GM18907 (cell line): Measurements from ENCODE around the gene SMIM11.

ENCODE experiments used
- ATAC-seq: cut with Tn5 transposase; IDR thresholded peaks from one replicate; pipeline ENCODE4 v1.9.1; 2021; ENCODE audit warnings: mild to moderate bottlenecking, moderate library complexity; ENCODE audit not compliant: unreplicated experiment

Gene SMIM11

GRCh38 chr21:34374940-34375618 lies at the start of gene SMIM11:
Gene SMIM11, plus strand, starts transcription at chr21:34375507. Its CDS starts 3,998 bp downstream, at chr21:34379505.
- ATAC-seq: peak; percentile 92

- ATAC-seq: no peak
These were observed 45.3 kb upstream of the SMIM11 start for GRCh38 chr21:34330055-34330454.

GRCh38 chr21:34331726-34332125 lies 43.6 kb upstream of the SMIM11 start:
- ATAC-seq: no peak

- no peak for ATAC-seq
These were observed 43.0 kb upstream of the SMIM11 start for GRCh38 chr21:34332347-34332746.

GRCh38 chr21:34333121-34333739 lies 42.1 kb upstream of the SMIM11 start:
- ATAC-seq: no peak

GRCh38 chr21:34335316-34335715 lies 40.0 kb upstream of the SMIM11 start:
- no peak for ATAC-seq

- no peak for ATAC-seq
These were observed 39.1 kb upstream of the SMIM11 start for GRCh38 chr21:34336245-34336644.

GRCh38 chr21:34336756-34337391 lies 38.4 kb upstream of the SMIM11 start:
- ATAC-seq: no peak

- ATAC-seq: no peak
These were observed 37.6 kb upstream of the SMIM11 start for GRCh38 chr21:34337741-34338140.

GRCh38 chr21:34338226-34338625 lies 37.1 kb upstream of the SMIM11 start:
- ATAC-seq: no peak

GRCh38 chr21:34340061-34340460 lies 35.2 kb upstream of the SMIM11 start:
- no peak for ATAC-seq

- ATAC-seq: no peak
These were observed 32.8 kb upstream of the SMIM11 start for GRCh38 chr21:34342476-34342875.

GRCh38 chr21:34343347-34343746 lies 32.0 kb upstream of the SMIM11 start:
- ATAC-seq: no peak

- ATAC-seq: no peak
These were observed 31.4 kb upstream of the SMIM11 start for GRCh38 chr21:34343838-34344381.

- no peak for ATAC-seq
These were observed 30.7 kb upstream of the SMIM11 start for GRCh38 chr21:34344584-34344983.

GRCh38 chr21:34345091-34345871 lies 30.0 kb upstream of the SMIM11 start:
- no peak for ATAC-seq

GRCh38 chr21:34345892-34346291 lies 29.4 kb upstream of the SMIM11 start:
- ATAC-seq: no peak

- no peak for ATAC-seq
These were observed 26.3 kb upstream of the SMIM11 start for GRCh38 chr21:34348890-34349519.

GRCh38 chr21:34351786-34352241 lies 23.5 kb upstream of the SMIM11 start:
- ATAC-seq: peak; percentile 70

- no peak for ATAC-seq
These were observed 22.8 kb upstream of the SMIM11 start for GRCh38 chr21:34352556-34352955.

- ATAC-seq: no peak
These were observed 22.1 kb upstream of the SMIM11 start for GRCh38 chr21:34353182-34353581.
